Activated naive CD4-positive, alpha-beta T cell (primary cell): ENCODE results near the gene OSGIN1.

Experiments
- DNase-seq, 4 experiments: peaks; one replicate each; lab custom pipeline; 2025; lab: John Stamatoyannopoulos, UW

OSGIN1 gene

DNA sequence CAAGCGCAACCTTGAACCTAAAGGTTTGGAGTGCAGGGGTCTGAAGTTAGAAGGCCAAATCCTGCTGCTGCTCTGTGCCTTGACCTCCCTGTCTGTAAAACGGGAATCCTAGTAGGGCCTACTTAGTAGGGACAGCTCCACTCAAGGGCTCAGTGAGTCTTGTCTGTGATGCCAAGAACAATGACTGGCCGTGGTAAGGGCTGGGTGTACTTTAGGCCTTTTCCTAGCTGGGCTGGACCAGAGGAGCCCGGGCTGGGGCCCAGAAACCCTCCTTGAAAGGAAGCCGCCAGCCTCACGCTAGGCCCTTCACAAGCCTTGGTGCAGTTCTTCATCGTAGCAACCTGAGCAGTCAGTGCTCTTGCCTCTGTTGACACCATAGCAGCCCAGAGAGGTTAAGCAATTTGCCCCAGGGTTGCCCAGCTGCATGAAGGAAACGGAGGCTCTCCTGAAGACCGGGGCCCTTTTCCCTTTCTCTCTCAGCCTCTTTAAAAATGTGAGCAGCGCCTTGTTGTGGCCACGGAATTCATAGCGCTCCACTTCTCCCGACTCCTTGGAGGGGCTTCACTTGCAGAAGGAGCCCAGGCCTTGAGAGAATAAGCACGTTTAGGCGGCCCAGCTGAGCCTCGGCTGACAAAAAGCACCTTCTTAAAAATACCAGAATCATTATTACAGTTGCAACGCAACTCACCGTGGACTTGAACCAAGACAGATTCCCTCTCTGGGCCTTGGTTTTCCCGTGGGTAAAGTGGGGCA, 19.4 kb downstream of the OSGIN1 start:
- DNase-seq, result no peak

DNA sequence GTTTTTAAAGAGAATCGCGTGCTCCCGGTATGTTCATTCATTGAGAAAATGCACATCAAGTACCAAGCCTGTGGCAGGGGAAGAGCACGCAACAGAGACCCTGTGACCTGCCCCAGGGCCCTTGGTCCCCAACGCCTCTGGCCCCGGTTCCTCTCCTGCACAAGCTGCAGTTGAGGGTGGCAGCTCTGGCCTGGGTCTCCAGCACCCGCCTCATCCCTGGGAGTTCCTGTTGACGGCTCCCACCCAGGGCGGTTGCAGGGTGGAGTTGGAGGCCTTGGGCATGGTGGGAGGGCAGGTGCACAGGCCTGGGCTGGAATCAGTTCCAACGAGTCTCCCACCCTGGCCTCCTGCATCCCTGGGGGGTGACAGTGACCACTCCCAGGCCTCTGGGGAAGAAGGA, 20.0 kb downstream of the OSGIN1 start:
- DNase-seq, result no peak

DNA sequence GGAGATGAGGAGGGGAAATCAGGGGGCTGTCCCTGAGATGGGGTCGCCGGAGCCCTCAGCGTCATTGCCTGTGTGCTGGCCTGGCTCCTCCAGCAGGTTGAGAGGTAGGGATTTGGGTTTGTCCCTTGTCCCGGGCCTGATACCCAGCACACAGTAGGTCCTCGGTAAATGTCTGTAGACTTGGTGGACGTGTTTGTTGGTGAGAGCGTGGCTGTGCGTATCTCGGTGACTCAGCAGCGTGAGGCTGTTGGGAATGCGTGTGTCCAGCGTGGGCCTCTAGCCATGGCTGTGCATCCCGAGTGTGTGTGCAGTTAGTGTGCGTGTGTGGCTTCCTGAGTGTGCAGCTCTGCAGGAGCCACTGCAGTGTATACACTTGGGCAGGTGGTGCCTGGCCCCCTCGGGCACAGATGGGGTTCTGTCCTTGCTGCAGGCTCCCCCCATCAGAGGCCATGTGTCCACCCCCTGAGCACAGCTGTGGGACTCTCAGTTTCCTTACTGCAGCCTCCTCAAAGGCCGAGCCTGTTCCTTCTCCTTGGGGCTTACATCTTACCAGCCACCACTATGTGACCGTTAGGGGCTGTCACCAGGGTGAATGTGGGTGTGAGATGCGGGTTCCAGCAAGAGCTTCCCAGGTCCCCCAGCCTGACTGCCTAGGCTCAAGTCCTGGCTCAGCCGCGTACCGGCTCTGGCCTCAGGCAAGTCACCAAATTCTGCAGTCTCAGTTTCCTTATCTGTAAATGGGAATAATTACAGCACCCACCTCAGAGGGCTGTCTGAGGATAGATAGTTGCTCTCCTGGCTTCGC, 20.7 kb downstream of the OSGIN1 start:
- DNase-seq, result no peak

DNA sequence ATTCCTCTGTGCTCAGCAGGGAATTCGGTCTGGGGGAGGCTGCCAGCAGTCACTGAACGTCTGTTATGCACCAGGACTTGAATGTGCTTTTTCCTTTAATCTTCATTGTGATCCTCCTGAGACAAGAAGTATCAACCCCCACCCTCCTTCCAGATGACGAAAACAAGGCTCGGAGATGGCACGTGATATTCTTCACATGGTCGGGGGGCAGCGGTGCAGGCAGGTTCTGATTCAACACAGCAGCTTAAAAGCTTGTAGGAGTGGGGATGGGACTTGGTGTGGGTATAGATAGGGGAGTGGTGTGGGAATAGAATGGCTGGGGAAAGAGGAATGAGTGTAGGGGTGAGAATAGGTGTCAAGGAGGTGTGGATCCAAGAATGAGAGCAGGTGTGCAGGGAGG, 21.4 kb downstream of the OSGIN1 start:
- DNase-seq, result no peak

DNA sequence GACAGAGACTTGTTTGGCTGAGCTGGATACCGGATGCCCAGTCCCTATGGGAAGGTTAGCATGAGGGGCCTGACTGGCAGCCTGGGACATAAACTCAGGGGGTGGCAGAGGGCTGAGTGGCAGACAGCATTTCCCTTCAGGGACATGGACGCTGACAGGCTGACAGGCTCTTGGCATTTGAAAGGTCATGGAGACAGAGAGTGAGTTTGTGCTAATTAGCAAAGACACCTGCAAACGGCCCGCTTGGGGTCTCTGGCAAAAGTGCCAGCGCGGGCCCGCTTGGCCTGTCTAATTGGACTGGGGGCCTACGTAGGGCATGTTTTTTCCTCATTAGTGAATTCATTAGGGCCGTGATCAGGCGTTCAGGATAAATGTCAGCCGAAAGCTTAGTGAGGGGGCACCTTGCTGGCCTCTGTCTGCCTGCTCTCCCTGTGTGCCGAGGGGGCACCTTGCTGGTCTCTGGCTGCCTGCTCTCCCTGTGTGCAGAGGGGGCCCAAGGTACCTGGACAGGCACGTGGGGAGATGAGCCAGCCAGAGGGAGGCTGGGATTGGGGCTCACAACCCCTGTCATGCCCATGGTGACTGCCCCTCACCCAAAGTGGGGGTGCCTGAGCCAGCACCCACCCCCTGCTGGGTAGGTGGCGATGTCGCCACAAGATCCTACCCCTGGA, 22.7 kb downstream of the OSGIN1 start:
- no peak for DNase-seq

DNA sequence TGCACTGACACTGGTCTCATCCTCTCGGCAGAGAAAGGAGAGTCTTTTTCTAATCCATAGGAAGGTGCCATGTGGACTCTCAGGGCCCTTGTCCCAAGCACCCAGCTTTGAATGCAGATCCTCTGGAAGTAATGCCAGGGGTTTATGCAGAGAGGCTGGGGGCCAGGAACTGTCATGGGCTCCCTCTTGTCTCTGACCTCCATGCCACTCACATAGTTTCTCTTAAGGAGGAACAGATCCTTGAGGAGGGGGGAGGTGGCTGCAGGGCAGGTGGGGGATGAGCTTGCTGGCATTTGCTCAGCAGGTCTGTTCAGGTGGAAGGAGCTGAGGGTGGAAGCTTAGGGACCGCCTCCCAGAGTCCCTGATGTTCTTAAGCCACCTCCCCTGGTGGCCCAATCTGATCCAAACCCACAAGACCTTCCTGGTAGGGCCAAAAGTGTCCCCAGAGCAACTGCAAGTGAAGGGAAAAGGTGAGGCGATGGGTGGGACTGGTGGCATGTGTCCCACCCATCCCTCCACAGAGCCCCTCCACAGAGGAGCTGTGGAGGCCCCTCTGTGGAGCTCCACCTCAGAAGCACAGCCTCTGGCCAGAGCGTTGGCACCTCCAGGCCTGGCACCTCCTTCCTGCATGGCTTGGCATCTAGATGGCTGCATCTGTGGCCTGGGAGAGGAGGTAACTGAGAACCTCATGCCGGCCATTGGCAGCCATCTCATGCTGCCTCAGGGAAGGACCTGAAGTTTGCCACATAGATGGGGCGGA, 24.2 kb downstream of the OSGIN1 start:
- no peak for DNase-seq

DNA sequence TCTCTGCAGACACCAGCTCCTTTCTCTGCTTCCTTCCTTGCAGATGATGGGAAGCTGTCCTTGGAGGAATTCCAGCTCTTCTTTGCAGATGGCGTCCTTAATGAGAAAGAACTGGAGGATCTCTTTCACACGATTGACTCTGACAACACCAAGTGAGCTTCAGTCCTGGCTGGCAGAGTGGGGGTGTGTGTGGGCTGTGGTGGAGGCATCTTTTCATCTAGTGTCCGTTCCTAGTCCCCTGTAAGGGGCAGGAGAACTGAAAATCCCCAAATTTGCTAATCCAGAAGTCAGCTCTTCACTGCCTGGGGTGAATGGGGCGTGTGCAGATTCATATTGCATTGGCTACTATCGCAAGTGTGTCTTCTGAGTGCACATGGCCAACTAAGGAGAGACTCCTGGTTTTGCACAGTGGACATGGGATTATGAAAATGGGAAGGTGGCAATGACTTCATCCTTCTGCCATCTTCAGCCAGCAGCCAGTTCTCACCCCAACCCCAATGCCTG, 25.4 kb downstream of the OSGIN1 start:
- DNase-seq, result no peak

DNA sequence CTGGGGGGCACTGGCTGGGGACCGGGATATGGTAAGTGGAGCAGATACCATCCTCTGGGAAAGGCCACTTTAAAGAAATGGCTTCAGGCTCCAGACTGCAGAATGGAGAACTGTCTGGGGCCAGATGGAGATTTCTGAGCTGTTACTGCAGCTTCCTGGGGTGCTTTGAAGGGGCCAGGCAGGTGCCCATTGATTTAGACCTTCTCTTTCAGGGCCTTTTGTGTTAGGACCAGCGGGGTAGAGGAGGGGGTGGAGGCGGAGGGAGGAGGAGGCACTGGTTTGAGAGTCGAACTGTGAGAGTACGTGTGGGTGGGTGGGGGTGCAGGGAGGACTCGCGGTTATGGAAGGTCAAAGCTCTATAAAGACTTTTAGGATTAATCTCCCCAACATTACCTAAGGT, 26.4 kb downstream of the OSGIN1 start:
- no peak for DNase-seq

DNA sequence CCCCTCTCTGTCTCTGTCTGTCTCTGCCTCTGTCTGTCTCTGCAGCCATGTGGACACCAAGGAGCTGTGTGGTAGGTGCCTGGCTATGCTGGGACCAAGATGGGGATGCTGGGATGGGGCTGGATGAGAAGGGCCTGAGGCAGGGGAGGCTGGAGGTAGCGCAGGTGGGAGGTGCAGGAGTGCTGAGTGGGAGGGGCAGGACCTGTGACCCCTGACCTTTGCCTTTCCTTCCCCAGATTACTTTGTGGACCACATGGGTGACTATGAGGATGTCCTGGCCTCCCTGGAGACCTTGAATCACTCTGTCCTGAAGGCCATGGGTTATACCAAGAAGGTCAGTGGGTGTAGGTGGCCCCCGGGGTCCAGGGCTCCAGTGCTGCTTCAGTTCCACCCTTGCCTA, 27.8 kb downstream of the OSGIN1 start:
- DNase-seq, result no peak

DNA sequence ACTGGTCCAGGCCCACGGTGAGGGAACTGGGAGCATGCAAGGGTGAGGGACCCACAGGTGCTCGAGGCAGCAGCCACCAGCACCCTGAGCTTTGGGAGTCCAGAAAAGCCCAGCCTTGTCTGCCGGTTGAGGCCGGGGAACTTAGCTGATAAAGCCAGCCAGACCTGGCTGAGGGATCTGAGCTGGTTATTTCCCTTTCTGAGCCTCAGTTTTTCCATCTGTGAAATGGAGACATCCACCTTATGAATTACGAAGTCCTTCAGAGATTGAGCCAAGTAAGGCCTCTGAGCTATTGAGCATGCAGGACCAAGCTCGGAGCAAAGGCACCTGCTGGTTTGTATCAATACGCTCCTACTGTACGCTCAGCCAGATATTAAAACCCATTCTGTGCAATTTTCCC, 28.8 kb downstream of the OSGIN1 start:
- DNase-seq, result no peak

DNA sequence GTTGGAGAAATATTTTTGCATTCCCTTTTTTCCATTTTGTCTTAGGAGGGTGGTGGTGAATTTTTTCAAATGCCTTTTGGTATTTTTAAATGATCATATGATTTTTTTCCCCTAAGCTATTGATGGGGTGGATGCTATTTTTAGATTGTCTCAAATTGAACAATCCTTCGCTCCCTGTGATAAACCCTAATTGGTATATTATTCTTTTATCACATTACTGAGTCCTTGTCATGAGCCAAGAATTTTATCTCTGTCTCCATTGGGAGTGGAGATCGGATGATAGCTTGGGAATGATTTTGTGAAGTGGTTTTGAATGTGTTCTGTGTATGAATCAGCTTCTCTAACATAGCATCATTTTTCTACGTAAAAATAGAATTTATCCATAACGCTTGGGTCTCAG, 30.5 kb downstream of the OSGIN1 start:
- no peak for DNase-seq

DNA sequence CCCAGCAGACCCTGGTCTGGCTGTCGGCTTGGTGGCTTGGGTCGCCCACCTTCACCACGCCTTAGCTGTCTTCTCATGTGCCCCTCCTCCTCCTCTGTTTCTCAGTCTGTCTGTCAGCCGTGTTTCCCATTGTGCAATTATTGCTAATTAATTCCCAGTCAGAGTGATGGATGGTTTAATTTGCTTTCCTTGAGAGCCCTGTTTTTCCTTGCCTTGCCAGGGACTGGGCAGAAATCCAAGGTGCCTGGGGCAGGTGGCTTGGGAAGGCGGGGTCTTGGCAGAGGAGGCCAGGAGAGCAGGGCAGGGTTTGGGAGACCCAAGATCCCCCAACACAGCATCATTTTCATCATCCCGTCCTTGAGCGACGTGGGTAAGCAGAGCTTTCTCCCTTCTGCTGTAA, 36.3 kb downstream of the OSGIN1 start:
- no peak for DNase-seq

DNA sequence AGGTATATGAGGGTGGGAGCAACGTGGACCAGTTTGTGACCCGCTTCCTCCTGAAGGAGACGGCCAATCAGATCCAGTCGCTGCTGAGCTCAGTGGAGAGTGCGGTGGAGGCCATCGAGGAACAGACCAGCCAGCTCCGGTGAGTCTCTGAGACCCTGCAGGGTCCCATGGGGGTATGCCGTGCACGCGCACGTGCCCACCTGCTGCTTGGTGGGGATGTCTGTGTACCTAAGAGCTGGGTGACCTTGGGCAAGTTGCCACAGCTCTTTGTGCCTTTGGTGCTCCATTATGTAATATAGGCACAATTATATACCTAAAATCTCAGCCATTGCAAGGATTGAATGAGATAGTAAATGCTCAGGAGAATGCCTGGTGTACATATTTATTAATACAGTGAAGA, 37.5 kb downstream of the OSGIN1 start:
- no peak for DNase-seq

DNA sequence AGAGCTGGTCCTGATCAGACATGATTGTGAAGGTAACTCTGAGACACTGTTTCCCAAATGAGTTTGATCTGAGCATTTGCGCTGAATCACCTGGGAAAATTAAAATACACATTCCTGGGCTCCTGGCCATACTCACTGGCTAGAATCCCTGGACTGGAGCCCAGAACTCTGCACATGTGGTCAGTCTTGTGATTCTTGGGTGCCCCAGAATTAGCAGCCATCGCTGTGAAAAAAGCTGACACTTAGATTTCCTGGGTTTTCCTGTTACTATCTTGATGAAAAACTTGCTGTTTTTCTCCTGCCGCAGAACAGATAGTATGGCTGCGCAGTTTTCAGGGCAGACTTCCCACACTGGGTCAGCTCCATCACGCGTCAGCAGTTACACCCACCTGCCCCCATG, 39.6 kb downstream of the OSGIN1 start:
- DNase-seq, result no peak

DNA sequence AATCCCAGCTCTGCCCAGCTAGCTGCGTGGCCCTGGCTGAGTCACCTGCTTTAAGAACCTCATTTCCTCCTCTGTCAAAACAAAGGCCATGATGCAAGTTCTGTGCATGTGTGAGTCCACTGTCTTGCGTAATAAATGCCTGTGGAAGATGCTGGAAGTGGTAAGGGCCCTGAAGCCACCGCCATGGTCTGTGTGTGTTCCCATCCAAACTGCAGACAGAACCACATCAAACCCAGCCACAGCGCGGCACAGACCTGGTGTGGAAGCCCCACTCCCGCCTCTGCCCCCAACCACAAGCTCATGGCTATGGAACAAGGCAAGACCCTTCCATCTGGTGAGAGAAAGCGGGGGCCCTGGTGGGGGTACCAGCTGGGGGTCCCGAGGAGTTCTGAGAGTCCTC, 41.0 kb downstream of the OSGIN1 start:
- no peak for DNase-seq

DNA sequence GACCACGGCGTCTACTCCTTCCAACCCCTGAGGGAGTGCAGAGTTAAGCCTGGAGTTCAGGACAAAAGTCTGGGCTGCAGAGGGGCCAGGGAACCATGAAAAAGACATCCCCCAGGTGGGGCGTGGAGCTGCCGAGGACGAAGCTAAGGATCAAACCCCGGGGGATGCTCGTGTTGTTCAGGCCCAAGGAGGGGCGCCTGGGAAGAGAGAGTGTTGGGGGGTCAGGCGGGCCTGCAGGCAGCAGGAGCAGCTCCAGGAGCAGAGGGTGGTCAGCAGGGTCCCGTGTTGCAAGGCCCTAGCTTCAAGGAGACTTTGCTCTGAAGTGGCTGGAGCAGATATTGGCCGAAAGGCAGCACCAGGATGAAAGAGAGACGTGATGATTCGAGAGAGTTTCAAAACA, 41.7 kb downstream of the OSGIN1 start:
- no peak for DNase-seq

DNA sequence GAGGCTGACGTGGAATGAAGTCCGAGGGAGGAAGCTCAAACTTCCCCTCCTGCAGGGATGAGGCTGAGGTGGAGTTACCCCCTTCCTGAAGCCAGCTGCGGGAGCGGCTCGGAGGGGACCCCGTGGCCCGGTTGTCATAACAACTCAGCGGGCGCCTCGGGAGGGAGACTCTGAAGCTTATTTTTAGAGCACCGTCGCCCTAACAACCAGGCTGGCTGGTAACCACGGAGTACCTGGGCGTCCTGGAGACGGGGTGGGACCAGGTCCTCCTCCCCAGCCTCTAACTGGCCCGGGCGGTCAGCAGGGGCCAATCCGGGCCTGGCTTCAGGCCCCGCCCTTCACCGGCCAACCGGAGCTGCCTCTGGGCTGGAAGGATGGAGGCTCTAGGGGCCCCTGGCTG, 42.7 kb downstream of the OSGIN1 start:
- no peak for DNase-seq

DNA sequence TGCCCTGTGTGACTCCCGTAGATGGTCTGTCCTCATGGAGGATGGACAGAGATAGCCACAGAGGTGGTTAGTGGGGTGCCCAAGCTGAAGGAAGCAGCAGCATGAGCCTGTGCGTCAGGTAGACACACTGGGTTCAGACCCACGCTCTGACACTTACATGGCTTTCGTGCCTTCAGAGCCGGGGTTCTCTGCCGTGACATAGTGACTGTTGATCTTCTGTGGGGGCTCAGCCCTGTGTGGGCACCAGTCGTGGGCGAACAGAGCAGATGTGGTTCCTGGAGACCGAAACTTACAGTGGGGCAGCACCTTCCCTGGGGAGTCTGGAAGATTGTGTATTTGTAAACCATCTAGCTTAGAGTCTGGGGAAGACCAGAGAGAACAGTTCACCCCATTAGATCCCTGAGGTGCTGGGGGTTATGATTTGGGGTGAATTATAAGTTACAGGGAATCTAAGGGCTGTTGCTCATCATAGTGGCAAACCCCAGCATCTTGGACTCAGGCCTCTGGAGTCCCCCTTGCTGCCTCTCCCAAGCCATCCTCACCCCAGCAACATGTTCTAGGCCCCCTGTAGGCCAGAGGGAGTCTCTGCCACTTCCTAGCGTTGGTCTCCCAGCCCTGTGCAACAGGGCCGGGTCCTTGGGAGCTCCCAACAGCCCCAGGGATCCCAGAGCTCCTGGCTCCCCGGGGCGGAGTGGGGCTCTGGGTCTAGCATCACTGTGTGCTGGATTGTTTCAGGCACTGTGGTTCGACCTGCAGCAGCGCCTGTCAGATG, 43.6 kb downstream of the OSGIN1 start:
- DNase-seq, result no peak

DNA sequence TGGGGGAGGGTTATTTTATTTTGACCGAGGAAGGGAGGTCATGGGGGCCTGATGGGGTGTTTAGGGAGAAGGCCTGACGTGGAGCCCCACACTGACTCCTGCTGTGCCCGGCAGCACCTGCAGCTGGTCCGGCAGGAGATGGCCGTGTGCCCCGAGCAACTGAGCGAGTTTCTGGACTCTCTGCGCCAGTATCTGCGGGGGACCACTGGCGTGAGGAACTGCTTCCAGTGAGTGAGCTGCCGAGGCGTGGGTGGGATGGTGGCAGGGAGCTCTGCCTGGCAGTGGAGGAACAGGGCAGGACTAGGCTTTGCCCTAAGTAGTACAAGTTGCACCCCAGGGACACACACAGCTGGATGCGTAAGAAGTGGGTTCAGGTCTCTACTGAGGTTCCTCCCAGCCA, 45.1 kb downstream of the OSGIN1 start:
- DNase-seq, result no peak

DNA sequence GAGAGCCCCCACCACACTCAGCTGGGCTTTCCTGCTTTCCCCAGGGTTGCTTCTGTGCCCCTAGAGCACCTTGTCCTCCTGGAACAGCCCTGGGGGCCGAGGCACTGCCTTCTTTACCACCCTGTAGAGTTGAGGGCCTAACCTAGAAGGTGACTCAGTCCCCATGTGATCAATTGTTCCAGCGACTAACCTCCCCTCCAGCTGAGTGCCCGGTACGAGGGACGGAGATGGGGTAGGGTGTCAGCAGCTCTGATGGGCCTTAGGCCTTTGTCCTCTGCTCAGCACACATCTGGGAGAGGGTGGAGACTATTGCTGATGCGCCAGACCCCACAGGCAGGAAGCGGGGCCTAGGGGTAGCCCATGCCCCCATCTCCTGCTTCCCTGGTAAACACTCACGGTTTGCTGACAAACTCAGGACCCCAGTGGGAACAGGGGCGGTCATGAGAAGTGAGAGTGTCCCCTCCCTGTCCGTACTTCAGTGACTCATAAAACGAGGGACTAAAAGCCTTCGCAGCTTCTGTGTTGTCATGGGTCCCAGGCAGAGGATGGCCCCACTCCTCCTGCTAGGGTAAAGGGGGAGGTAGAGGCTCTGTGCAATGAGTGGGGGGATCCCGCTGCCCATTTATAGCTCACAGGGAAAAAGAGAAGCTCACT, 48.1 kb downstream of the OSGIN1 start:
- DNase-seq, result no peak

DNA sequence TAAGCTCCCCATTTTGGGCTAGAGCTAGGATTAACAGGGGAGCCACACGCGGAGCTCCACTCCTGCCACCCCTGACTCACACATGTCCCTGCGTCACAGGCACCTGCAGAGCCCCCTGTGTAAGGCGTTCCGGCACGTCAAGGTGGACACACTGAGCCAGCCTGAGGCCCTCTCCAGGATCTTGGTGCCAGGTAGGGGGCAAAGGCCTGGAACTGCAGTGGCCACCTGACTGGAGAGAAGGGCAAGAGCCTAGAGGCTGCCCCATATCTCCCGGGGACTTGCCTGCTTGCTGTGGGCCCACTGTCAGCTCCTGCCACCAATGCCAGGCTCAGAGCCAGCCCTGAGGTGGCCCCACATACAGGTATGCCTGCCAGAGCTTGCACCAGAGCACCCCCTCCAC, 48.7 kb downstream of the OSGIN1 start:
- no peak for DNase-seq
